ENCODE measurements around the gene UCN2.

Gene UCN2

DNA sequence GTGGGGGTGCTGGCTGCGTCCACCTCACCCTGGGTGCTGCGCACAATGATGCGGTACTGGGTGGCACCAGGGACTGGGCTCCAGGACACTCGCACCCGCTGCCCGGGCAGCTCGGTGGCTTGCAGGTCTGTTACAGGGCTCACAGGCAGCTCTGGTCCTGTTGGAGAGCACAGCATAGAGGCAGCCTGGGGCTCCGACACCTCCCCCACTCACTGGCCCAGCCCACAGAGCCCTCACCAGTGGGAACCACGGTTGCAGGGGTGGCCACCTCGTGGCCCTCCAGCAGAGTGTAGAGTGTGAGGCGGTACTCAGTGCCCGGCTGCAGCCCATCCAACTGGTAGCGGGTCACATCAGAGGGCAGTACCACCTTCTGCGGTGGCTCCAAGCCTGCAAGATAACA lies 27.9 kb upstream of the UCN2 start:
- no peak overlapping the region for H3K4me3 ChIP-seq (ENCODE audit: low read depth, low read length)
- in situ Hi-C loops (cut with HindIII; ENCODE audit: low sequenced_read_pairs) = no loop called here
- TF ChIP-seq, protein P1, sequence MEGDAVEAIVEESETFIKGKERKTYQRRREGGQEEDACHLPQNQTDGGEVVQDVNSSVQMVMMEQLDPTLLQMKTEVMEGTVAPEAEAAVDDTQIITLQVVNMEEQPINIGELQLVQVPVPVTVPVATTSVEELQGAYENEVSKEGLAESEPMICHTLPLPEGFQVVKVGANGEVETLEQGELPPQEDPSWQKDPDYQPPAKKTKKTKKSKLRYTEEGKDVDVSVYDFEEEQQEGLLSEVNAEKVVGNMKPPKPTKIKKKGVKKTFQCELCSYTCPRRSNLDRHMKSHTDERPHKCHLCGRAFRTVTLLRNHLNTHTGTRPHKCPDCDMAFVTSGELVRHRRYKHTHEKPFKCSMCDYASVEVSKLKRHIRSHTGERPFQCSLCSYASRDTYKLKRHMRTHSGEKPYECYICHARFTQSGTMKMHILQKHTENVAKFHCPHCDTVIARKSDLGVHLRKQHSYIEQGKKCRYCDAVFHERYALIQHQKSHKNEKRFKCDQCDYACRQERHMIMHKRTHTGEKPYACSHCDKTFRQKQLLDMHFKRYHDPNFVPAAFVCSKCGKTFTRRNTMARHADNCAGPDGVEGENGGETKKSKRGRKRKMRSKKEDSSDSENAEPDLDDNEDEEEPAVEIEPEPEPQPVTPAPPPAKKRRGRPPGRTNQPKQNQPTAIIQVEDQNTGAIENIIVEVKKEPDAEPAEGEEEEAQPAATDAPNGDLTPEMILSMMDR (IDR thresholded peaks at IDR 0.05; ENCODE audit: low read depth, low read length) = no peak
- no peak for DNase-seq (ENCODE audit: low read depth, low spot score)

DNA sequence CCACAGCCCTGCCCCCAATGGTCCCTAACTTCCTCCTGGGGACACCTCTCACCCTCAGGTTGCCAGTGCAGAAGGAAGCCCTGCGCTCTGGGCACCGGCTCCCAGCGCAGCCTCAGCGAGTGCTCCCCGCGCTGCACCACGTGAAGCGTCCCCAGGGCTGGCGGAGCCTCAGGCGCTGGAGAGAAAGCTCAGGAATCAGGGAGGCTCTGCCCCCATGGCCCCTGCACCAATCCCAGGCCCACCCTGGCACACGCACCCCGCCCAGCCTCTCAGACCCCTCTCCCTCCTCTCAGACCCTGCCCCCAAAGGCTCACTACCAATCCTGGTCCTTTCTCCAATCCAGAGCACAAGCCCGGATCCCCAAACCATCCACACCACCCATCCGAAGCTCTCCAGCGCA lies 24.6 kb upstream of the UCN2 start:
- H3K4me3 ChIP-seq (ENCODE audit: low read depth, low read length) = no peak overlapping the region
- in situ Hi-C loops (cut with HindIII; ENCODE audit: low sequenced_read_pairs) = no loop called here
- no peak for DNase-seq (ENCODE audit: low read depth, low spot score)
- TF ChIP-seq, protein P1 (IDR thresholded peaks at IDR 0.05; ENCODE audit: low read depth, low read length) = no peak

DNA sequence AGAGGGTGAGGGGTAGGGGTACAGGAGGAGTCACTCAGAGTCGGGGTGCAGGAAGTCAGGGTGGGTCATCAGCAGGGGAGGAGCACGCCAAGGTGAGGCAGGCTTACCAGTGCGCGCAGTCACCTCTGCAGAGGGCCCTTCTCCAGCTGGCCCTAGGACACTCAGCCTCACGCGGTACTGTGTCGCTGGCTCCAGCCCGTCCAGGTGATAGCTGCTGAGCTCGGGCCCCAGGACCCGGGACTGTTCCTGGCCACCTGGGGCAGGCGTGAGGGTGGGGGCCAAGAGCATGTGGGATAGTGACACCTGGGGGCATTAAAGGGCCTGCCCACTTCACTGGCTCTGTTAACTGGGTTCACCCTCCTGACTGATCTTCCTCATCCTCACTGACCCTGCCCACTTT lies 24.1 kb upstream of the UCN2 start:
- TF ChIP-seq, protein P1 (IDR thresholded peaks at IDR 0.05; ENCODE audit: low read depth, low read length) = no peak
- DNase-seq (ENCODE audit: low read depth, low spot score) = no peak
- no peak overlapping the region for H3K4me3 ChIP-seq (ENCODE audit: low read depth, low read length)
- in situ Hi-C loops (cut with HindIII; ENCODE audit: low sequenced_read_pairs) = no loop called here

DNA sequence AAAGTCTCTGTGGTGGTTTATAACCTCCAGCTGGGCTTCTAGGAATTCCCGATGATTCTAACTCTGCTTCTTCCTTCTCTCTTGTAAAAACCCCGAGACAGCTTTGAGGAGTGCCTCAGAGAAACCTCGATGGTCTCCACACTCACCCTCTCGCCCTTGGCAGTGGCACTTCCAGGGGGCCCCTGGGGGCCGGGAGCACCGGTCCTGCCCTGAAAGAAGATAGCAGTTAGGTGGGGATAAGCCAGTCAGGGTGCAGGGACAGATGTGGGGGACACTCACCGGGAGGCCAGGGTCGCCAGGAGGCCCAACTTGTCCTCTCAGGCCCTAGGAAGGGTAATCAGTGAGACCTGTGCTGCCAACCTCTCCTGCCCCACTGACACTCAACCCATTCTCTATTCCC lies 21.8 kb upstream of the UCN2 start:
- in situ Hi-C loops (cut with HindIII; ENCODE audit: low sequenced_read_pairs) = no loop called here
- TF ChIP-seq, protein P1 (IDR thresholded peaks at IDR 0.05; ENCODE audit: low read depth, low read length) = no peak
- H3K4me3 ChIP-seq (ENCODE audit: low read depth, low read length) = no peak overlapping the region
- no peak for DNase-seq (ENCODE audit: low read depth, low spot score)

DNA sequence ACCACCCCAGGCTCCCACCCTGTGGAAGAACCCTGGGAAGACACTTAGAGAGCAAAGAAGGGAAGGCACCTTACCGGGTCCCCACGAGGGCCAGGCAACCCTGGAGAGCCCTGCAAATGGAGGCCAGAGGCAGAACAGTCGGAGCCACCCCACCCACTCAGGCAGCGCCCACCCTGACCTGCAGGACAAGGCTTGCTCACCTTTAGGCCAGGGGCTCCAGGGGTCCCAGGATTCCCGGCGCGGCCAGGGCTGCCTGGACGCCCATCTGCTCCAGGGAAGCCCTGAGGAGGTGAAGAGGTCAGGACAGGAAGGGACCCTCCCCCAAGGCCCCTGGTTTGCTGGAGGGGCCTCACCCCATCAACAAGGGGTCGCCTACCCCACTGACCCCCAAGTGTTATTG lies 21.3 kb upstream of the UCN2 start:
- TF ChIP-seq, protein P1 (IDR thresholded peaks at IDR 0.05; ENCODE audit: low read depth, low read length) = no peak
- H3K4me3 ChIP-seq (ENCODE audit: low read depth, low read length) = no peak overlapping the region
- in situ Hi-C loops (cut with HindIII; ENCODE audit: low sequenced_read_pairs) = no loop called here
- no peak for DNase-seq (ENCODE audit: low read depth, low spot score)

DNA sequence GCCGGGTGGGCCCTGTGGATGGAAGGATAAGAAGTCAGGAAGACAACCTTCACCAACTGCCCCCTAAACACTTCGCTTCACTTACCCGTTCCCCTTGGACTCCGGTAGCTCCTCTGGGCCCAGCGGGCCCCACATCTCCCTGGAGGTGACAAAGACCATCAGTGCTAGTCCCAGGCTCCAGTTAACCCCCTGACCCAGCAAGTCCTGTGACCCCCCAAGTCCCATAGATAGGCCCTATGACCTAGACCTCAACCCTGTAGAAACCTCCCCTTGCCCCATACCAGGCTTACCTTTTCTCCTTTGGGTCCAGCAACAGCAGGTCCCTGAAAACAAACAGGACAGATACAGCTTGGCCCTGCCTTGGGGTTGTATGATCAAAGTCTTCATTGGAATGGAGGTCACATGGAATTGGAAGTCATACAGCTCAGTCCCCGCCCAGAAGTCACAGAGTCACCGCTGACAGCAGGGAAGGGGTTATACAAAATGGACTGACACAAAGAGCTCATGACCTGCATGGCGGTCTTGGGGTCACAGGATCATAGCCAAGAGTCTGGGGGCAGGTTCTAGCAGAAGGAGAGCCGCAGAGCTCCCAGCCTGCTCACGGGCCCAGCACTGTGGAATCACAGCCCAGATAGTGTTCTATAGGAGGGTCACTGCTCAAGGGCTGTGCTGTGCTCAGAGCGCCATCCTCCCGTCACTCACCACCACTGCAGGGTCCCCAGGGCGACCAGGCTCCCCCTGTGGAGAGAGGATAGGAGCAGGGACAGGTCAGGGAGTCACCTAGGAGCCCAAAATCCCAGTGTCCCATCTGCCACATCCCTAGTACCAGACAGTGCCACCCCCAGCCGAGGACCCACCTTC lies 18.3 kb upstream of the UCN2 start:
- no peak overlapping the region for H3K4me3 ChIP-seq (ENCODE audit: low read depth, low read length)
- no peak for DNase-seq (ENCODE audit: low read depth, low spot score)
- in situ Hi-C loops (cut with HindIII; ENCODE audit: low sequenced_read_pairs) = no loop called here
- TF ChIP-seq, protein P1 (IDR thresholded peaks at IDR 0.05; ENCODE audit: low read depth, low read length) = no peak

Data from astrocyte of the spinal cord (primary cell).